Mesothelial cell of epicardium (in vitro differentiated cells): ENCODE data around the gene CTNNA2. TPM values are rescaled to one million over a fixed set of nuclear protein-coding genes. Genes with fewer than 3 reads are reported as not detected.
A peak's percentile ranks its signal among the peaks of the same experiment; 100 is the strongest.

Experiments
- DNase-seq, 2 experiments: peaks; one replicate each; pipeline ENCODE4 v3.0.0; 2021; ENCODE audit warnings: low spot score in 2 of 2; ENCODE audit not compliant: unreplicated experiment in 2 of 2
- H3K27ac Mint-ChIP-seq: 2 replicates; pipeline ENCODE4 v1.8.0; 2021; ENCODE audit warnings: mixed read lengths
- H3K27me3 Mint-ChIP-seq: 2 replicates; pipeline ENCODE4 v1.8.0; 2021; ENCODE audit warnings: low read depth, mixed read lengths
- H3K36me3 Mint-ChIP-seq: 2 replicates; pipeline ENCODE4 v1.8.0; 2021; ENCODE audit warnings: mixed read lengths
- H3K4me1 Mint-ChIP-seq: 2 replicates; pipeline ENCODE4 v1.8.0; 2021; ENCODE audit warnings: mixed read lengths
- H3K4me3 Mint-ChIP-seq: 2 replicates; pipeline ENCODE4 v1.8.0; 2021; ENCODE audit warnings: mild to moderate bottlenecking, moderate library complexity, mixed read lengths
- H3K9me3 Mint-ChIP-seq: 2 replicates; pipeline ENCODE4 v1.8.0; 2021; ENCODE audit warnings: mixed read lengths
- total RNA-seq: library from RNA; stranded (reverse); gene quantifications from 3 replicates; pipeline ENCODE4 v1.2.1, GENCODE V29; 2021
- TF ChIP-seq, protein P1 (sequence below): fragments of 200-600 bp; sonication (generic); IDR thresholded peaks from one replicate; pipeline ENCODE4 v1.5.0; 2021; ENCODE audit warnings: antibody characterized with exemption; ENCODE audit not compliant: unreplicated experiment

CTNNA2 gene
- total RNA-seq, 1 donor from 2014 or later, result 4.9 TPM

GRCh38 chr2:80395251-80395650 is 882.4 kb downstream of the CTNNA2 start:
- H3K4me3 Mint-ChIP-seq, result no peak overlapping the region
- TF ChIP-seq, protein P1, sequence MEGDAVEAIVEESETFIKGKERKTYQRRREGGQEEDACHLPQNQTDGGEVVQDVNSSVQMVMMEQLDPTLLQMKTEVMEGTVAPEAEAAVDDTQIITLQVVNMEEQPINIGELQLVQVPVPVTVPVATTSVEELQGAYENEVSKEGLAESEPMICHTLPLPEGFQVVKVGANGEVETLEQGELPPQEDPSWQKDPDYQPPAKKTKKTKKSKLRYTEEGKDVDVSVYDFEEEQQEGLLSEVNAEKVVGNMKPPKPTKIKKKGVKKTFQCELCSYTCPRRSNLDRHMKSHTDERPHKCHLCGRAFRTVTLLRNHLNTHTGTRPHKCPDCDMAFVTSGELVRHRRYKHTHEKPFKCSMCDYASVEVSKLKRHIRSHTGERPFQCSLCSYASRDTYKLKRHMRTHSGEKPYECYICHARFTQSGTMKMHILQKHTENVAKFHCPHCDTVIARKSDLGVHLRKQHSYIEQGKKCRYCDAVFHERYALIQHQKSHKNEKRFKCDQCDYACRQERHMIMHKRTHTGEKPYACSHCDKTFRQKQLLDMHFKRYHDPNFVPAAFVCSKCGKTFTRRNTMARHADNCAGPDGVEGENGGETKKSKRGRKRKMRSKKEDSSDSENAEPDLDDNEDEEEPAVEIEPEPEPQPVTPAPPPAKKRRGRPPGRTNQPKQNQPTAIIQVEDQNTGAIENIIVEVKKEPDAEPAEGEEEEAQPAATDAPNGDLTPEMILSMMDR, result no peak
- peaks cover 21% of the 10 kb centered on the region for H3K4me1 Mint-ChIP-seq
- H3K27me3 Mint-ChIP-seq, result no peaks in the 10 kb centered on the region
- DNase-seq, result no peak
- H3K27ac Mint-ChIP-seq, result no peak overlapping the region
- peaks cover 23% of the 10 kb centered on the region for H3K9me3 Mint-ChIP-seq
- peaks cover 5% of the 10 kb centered on the region for H3K36me3 Mint-ChIP-seq

GRCh38 chr2:80396276-80396675 is 883.4 kb downstream of the CTNNA2 start:
- no peak for DNase-seq
- no peak overlapping the region for H3K27ac Mint-ChIP-seq
- H3K4me3 Mint-ChIP-seq, result no peak overlapping the region
- H3K36me3 Mint-ChIP-seq, result peaks cover 5% of the 10 kb centered on the region
- peaks cover 21% of the 10 kb centered on the region for H3K4me1 Mint-ChIP-seq
- TF ChIP-seq, protein P1, result no peak
- no peaks in the 10 kb centered on the region for H3K27me3 Mint-ChIP-seq
- H3K9me3 Mint-ChIP-seq, result peaks cover 31% of the 10 kb centered on the region

- H3K27ac Mint-ChIP-seq, result no peak overlapping the region
- peaks cover 12% of the 10 kb centered on the region for H3K4me1 Mint-ChIP-seq
- no peak overlapping the region for H3K4me3 Mint-ChIP-seq
- no peak for DNase-seq
- TF ChIP-seq, protein P1, result no peak
- peaks cover 22% of the 10 kb centered on the region for H3K9me3 Mint-ChIP-seq
- peaks cover 2% of the 10 kb centered on the region for H3K36me3 Mint-ChIP-seq
- no peaks in the 10 kb centered on the region for H3K27me3 Mint-ChIP-seq
Measured at GRCh38 chr2:80403081-80403480, 890.2 kb downstream of the CTNNA2 start.

DNA sequence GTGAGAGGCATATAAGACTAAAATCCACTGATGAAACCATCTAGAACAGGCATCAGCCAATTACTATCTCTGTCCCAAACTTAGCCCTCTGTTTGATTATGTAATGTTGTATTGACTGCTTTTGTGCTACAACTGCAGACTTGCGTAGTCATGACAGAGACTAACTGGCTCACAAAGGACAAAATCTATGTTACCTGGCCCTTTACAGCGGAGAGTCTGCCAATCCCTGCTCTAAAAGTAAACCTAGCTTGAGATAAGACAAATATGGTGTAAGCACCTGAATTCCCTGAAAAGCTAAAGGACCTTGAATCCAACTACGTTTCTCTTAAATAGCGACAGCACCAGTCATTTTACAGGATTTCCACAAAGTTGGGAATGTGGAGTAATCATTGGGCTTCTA is 894.5 kb downstream of the CTNNA2 start:
- no peak for DNase-seq
- peaks cover 35% of the 10 kb centered on the region for H3K4me1 Mint-ChIP-seq
- H3K9me3 Mint-ChIP-seq, result peaks cover 8% of the 10 kb centered on the region
- TF ChIP-seq, protein P1, result no peak
- H3K27ac Mint-ChIP-seq, result no peak overlapping the region
- no peak overlapping the region for H3K4me3 Mint-ChIP-seq
- no peaks in the 10 kb centered on the region for H3K27me3 Mint-ChIP-seq
- no peaks in the 10 kb centered on the region for H3K36me3 Mint-ChIP-seq

- Mint-ChIP-seq H3K27me3 (no peaks in the 10 kb centered on the region), H3K36me3 (peaks cover 9% of the 10 kb centered on the region), H3K4me1 (peaks cover 27% of the 10 kb centered on the region), H3K9me3 (peaks cover 31% of the 10 kb centered on the region), H3K27ac (peak overlapping the region; percentile 77), H3K4me3 (no peak overlapping the region)
- no peak for DNase-seq
- TF ChIP-seq, protein P1, result no peak
Measured at GRCh38 chr2:80410346-80410745, 897.5 kb downstream of the CTNNA2 start.

- Mint-ChIP-seq H3K9me3 (peaks cover 42% of the 10 kb centered on the region), H3K27me3 (no peaks in the 10 kb centered on the region), H3K4me1 (peaks cover 23% of the 10 kb centered on the region), H3K36me3 (peaks cover 11% of the 10 kb centered on the region), H3K4me3 (no peak overlapping the region), H3K27ac (no peak overlapping the region)
- TF ChIP-seq, protein P1, result no peak
- DNase-seq, result no peak
Measured at GRCh38 chr2:80413136-80413535, 900.3 kb downstream of the CTNNA2 start.
